HUDEP-2 (cell line): ENCODE results near the gene SLC35F1.

Experiments
- DNase-seq, 76 experiments: peaks; one replicate each; lab custom pipeline; 2025; ENCODE audit not compliant: unreplicated experiment in 76 of 76; lab: John Stamatoyannopoulos, UW

Gene SLC35F1

GRCh38 chr6:118103381-118104146 is 196.5 kb downstream of the SLC35F1 start:
- no peak for DNase-seq

- DNase-seq = no peak
Measured at GRCh38 chr6:118122161-118122725, 215.2 kb downstream of the SLC35F1 start.

GRCh38 chr6:118122801-118123200 is 215.7 kb downstream of the SLC35F1 start:
- DNase-seq = no peak

GRCh38 chr6:118123503-118124037 is 216.5 kb downstream of the SLC35F1 start:
- no peak for DNase-seq

- no peak for DNase-seq
Measured at GRCh38 chr6:118124851-118125250, 217.8 kb downstream of the SLC35F1 start.

- DNase-seq = no peak
Measured at GRCh38 chr6:118128755-118129154, 221.7 kb downstream of the SLC35F1 start.

GRCh38 chr6:118134206-118134605 is 227.1 kb downstream of the SLC35F1 start:
- DNase-seq = no peak

GRCh38 chr6:118134736-118135135 is 227.7 kb downstream of the SLC35F1 start:
- DNase-seq = no peak

- no peak for DNase-seq
Measured at GRCh38 chr6:118135371-118135770, 228.3 kb downstream of the SLC35F1 start.

GRCh38 chr6:118141211-118141610 is 234.1 kb downstream of the SLC35F1 start:
- no peak for DNase-seq

- no peak for DNase-seq
Measured at GRCh38 chr6:118146584-118146983, 239.5 kb downstream of the SLC35F1 start.

- no peak for DNase-seq
Measured at GRCh38 chr6:118147511-118147910, 240.4 kb downstream of the SLC35F1 start.

GRCh38 chr6:118148561-118148960 is 241.5 kb downstream of the SLC35F1 start:
- no peak for DNase-seq

GRCh38 chr6:118152524-118152923 is 245.5 kb downstream of the SLC35F1 start:
- DNase-seq = no peak

- DNase-seq = no peak
Measured at GRCh38 chr6:118161343-118161742, 254.3 kb downstream of the SLC35F1 start.

GRCh38 chr6:118163542-118163941 is 256.5 kb downstream of the SLC35F1 start:
- no peak for DNase-seq

GRCh38 chr6:118165500-118165899 is 258.4 kb downstream of the SLC35F1 start:
- DNase-seq = no peak

- DNase-seq = no peak
Measured at GRCh38 chr6:118168421-118168820, 261.4 kb downstream of the SLC35F1 start.

- DNase-seq = peak in 1 of 76 experiments; percentile 18
Measured at GRCh38 chr6:118171852-118172251, 264.8 kb downstream of the SLC35F1 start.

- DNase-seq = no peak
Measured at GRCh38 chr6:118174071-118174470, 267.0 kb downstream of the SLC35F1 start.

- no peak for DNase-seq
Measured at GRCh38 chr6:118177720-118178119, 270.7 kb downstream of the SLC35F1 start.

GRCh38 chr6:118179048-118179447 is 272.0 kb downstream of the SLC35F1 start:
- DNase-seq = no peak
